HG02885 (cell line): ENCODE measurements around the gene ZNF230.

Experiments used
- ATAC-seq: cut with Tn5 transposase; IDR thresholded peaks from one replicate; pipeline ENCODE4 v1.9.1; 2021; ENCODE audit warnings: mild to moderate bottlenecking; ENCODE audit not compliant: unreplicated experiment, poor library complexity

Gene ZNF230

DNA sequence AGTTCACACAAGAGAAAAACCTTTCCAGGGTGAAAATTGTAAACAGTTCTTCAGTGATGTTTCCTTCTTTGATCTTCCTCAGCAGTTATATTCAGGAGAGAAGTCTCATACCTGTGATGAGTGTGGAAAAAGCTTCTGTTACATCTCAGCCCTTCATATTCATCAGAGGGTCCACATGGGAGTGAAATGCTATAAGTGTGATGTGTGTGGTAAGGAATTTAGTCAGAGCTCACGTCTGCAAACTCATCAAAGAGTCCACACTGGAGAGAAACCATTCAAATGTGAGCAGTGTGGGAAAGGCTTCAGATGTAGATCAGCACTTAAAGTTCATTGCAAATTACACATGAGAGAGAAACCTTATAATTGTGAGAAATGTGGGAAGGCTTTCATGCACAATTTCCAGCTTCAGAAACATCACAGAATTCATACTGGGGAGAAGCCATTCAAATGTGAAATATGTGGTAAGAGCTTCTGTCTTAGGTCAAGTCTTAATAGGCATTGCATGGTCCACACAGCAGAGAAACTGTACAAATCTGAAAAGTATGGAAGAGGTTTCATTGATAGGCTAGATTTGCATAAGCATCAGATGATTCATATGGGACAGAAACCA, 29.3 kb downstream of the ZNF230 start:
- no peak for ATAC-seq

DNA sequence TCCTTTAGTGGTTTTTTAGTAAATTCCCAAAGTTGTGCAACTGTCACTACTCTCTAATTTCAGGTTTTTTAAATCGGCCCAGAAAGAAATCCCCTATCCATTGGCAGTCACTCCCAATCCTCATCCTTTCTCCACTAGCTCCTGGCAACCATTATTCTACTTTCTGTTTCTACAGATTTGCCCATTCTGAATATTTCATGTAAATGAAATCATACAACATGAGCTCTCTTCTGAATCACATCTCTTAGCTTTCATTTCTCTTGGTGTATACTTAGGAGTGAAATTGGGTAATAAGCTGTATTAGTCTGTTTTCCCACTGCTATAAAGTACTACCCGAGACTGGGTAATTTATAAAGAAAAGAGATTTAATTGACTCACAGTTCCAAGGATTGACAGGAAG, 39.4 kb downstream of the ZNF230 start:
- ATAC-seq = no peak

DNA sequence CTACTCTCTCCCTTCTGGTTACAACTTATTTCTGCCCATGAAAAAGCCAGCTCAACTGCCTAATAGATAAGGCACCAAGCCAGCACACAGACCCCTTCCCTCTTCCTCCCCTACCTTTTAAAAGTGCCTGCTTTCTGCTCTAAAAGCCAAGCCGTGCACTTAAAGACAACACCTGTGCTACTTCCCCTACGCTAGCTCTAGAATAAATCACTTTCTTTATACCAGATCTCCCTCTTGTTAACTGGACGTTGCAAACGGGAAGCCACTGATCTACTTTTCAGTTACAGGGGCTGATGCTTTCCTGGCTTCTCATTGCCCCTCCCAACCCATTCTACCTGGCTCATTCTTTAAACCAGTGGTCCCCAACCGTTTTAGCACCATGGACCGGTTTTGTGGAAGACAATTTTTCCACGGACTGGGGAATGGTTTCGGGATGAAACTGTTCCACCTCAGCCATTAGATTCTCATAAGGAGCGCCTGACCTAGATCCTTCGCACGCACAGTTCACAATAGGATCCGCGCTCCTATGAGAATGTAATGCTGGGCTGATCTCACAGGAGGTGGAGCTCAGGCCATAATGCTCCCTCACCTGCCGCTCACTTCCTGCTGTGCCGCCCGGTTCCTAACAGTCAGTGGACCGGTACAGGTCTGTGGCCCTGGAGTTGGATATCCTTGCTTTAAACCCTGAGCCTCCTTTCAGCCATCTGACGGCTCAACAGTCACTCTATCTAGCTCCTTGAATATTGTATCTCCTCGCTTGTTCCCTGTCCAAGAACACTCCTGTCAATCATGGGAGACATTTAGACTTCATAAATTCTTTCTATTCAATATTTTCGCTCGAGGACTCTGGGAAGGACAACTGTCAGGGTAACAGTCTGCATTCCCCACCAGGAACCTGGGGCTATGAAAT, 48.2 kb downstream of the ZNF230 start:
- ATAC-seq = no peak

DNA sequence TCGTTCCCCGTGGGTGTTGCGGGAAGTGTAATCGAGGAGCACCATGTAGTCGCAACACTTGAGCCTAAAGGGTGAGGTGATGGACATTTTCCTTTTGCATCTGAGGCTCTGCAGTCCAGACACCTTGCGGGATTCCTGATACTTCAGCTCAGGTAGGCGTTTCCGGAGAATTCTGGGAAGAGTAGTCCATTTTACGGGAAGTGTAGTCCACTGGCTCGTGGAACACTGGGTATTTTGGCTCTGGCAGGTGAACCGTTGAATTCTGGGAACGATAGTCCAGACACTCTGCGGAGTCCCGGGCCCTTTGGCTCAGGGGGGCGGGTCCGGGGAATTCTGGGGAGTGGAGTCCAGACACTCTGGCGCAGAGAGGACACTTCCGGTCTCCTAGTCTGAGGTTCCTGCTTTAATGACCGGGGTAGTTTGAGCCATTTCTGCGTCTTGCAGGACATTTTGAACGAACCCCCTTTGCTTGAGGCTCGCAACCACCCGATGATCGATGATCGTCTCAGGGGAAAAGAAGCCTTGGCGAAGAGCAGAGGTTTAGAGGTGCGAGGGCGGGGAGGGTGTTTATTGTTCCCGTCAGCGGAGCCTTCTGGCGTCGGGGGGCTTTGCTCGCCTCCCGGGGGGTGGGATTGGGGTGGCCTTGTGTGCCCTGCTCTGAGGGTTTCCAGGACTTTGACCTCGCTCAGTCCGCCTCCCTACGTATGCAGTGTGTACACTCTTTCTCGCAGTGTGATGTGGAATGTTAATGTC, 49.1 kb downstream of the ZNF230 start, which contains the start of gene ZNF223:
Gene ZNF223 (plus strand): TSS at position 387 of the 753 bp plus-strand sequence. CDS start 3,141 bp downstream, outside the sequence.
- no peak for ATAC-seq

DNA sequence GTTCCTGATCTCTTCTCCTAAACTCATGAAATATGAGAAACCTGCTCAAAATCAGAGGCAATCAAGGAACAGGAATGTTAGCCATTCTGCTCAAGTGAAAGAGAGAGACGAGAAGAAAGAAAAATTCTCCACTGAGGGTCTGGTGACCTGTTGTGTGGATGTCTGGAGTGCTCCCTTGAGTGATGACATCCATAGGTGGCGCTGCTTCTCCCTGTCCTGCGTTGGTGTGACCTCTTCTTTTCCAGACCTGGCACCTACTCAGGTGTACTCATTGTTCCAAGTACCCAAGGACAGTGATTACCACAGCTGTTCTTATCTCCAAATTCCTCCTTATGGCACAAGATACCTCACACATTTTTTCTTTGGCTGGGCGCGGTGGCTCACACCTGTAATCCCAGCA, 53.1 kb downstream of the ZNF230 start:
- ATAC-seq = no peak

DNA sequence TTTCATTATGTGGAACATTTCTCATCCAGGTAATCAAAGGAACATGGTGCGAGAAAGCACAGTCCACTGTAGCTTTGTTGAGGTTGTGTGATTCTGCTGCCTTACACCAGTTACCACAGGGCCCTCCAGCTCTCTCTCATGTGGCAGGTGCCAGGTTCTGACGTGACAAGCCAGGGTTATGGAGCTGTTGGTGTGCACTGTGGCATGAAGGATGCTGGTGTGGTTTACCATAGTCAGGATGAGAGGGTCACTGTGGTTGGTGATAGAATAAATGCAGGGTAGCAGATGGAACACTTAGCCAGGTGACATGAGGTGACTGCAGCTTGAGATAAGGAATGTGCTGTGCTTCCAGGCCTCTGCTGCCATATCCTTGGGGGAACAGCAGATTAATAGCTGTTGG, 56.5 kb downstream of the ZNF230 start:
- ATAC-seq = no peak

DNA sequence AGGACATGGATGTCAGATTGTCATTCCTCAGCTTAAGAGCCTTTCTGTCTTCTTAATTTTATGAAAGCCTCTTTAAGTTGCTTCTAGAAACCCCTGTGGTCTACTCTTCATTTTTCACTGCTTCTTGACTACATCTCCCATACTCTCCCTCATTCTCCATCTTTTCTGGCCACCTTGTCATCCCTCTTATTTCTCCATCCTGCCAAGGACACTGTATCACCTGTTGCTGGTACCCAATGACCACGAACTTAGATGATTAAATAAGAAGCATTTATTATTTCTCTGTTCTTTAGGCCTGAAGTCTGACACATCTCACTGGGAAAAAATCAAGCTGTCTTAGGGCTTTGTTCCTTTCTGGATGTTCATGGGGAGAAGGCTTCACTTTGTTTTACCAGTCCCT, 58.3 kb downstream of the ZNF230 start:
- ATAC-seq = no peak
